Kidney (tissue), 14 donors: Measurements from ENCODE around the gene MDFIC2. TPM values are rescaled to one million over a fixed set of nuclear protein-coding genes. Genes with fewer than 3 reads are reported as not detected.

ENCODE experiments used
- DNase-seq, 5 donors: peaks; one replicate each; pipeline ENCODE4 v3.0.0-alpha.2; 2013 to 2020
- FAIRE-seq: peaks from 2 replicates; lab custom pipeline; 2012; peaks lifted over from hg19 to GRCh38; lab: Jason Lieb, UNC
- H3K27ac ChIP-seq, 2 donors: one replicate each; pipeline ENCODE4 v1.7.0; 2013; ENCODE audit warnings: low read depth in 2 of 2, low read length in 2 of 2, inconsistent platforms in 1 of 2
- H3K27me3 ChIP-seq: one replicate; pipeline ENCODE4 v1.7.1; 2013; ENCODE audit warnings: low read length, inconsistent platforms; ENCODE audit not compliant: control insufficient read depth, insufficient read depth
- H3K36me3 ChIP-seq, 3 donors: one replicate each; pipeline versions ENCODE4 v1.7.0 to v1.7.1; 2013; ENCODE audit warnings: low read length in 3 of 3, control low read depth in 1 of 3, inconsistent platforms in 1 of 3; ENCODE audit not compliant: insufficient read depth in 3 of 3, control insufficient read depth in 2 of 3
- H3K4me1 ChIP-seq, 3 donors: one replicate each; pipeline versions ENCODE4 v1.7.0 to v1.7.1; 2013; ENCODE audit warnings: low read length in 3 of 3, inconsistent platforms in 1 of 3, low read depth in 1 of 3; ENCODE audit not compliant: control insufficient read depth in 2 of 3, insufficient read depth in 2 of 3
- H3K4me3 ChIP-seq, 3 donors: one replicate each; pipeline versions ENCODE4 v1.7.0 to v1.8.1; 2013; ENCODE audit warnings: low read length in 3 of 3, control low read depth in 1 of 3, inconsistent platforms in 1 of 3
- H3K9ac ChIP-seq, 3 donors: one replicate each; pipeline versions ENCODE4 v1.7.0 to v1.7.1; 2013; ENCODE audit warnings: low read length in 3 of 3, control low read depth in 1 of 3, inconsistent platforms in 1 of 3
- H3K9me3 ChIP-seq, 3 donors: one replicate each; pipeline versions ENCODE4 v1.7.0 to v1.7.1; 2013; ENCODE audit warnings: low read length in 3 of 3, control low read depth in 1 of 3, inconsistent platforms in 1 of 3; ENCODE audit not compliant: control insufficient read depth in 2 of 3, insufficient read depth in 1 of 3
- CTCF ChIP-seq: IDR thresholded peaks from 3 replicates; pipeline ENCODE4 v1.5.1; 2012; ENCODE audit warnings: mild to moderate bottlenecking, moderate library complexity, borderline replicate concordance; ENCODE audit not compliant: insufficient read depth; ENCODE audit errors: extremely low read depth
- intact Hi-C: fragments of 100-400 bp; cut with DNase I; formaldehyde crosslinking; loops from one replicate; pipeline ENCODE4 v1.11.1; 2022
- polyA plus RNA-seq: library from polyadenylated mRNA; stranded (reverse); fragments of 350-450 nt; fragmentation: Illumina TruSeq; extraction: RNeasy Lipid Tissue Mini Kit (QIAGEN cat#74804); gene quantifications from one replicate; pipeline ENCODE4 v1.2.3, GENCODE V29; 2014; ENCODE audit warnings: low read depth, low replicate concordance; ENCODE audit not compliant: insufficient read depth
- total RNA-seq: library from RNA; stranded (reverse); fragmentation: NEBNext Ultra II Directional; extraction: Animal tissue kit (Norgen Biotek cat#: 25700); gene quantifications from one replicate; pipeline ENCODE4 v1.2.1, GENCODE V29; 2021
- donor health status: control.
- donor health status: control.
- donor health status: control.
- donor health status: control.
- donor health status: control.
- donor health status: DM: yes; HTN: yes; CAD: no.
- donor health status: Normal renal cell carcinoma (clear cell type).

Gene MDFIC2
- total and polyA plus RNA-seq, 2 donors from 2014 or later, result not detected

GRCh38 chr3:70177881-70178645, 134.4 kb downstream of the MDFIC2 start:
- no peak for TF ChIP-seq CTCF
- Histone ChIP-seq H3K27ac (no peak overlapping the region), H3K27me3 (no peaks in the 10 kb centered on the region), H3K4me1 (no peaks in the 10 kb centered on the region), H3K9me3 (no peaks in the 10 kb centered on the region), H3K4me3 (no peak overlapping the region), H3K9ac (no peak overlapping the region), H3K36me3 (no peaks in the 10 kb centered on the region)
- DNase-seq, result no peak
- intact Hi-C loops, result no loop called here
- no peak for FAIRE-seq

- Histone ChIP-seq H3K9me3 (no peaks in the 10 kb centered on the region), H3K27me3 (no peaks in the 10 kb centered on the region), H3K9ac (no peak overlapping the region), H3K27ac (no peak overlapping the region), H3K36me3 (no peaks in the 10 kb centered on the region), H3K4me3 (no peak overlapping the region), H3K4me1 (no peaks in the 10 kb centered on the region)
- intact Hi-C loops, result no loop called here
- DNase-seq (no peak), FAIRE-seq (no peak)
- TF ChIP-seq CTCF, result no peak
Observed at GRCh38 chr3:70176224-70176623, 136.2 kb downstream of the MDFIC2 start.

GRCh38 chr3:70156808-70157207, 155.6 kb downstream of the MDFIC2 start:
- no peak for FAIRE-seq
- intact Hi-C loops, result no loop called here
- H3K27ac ChIP-seq, result no peak overlapping the region
- H3K36me3 ChIP-seq, result no peaks in the 10 kb centered on the region
- H3K4me3 ChIP-seq, result no peak overlapping the region
- H3K4me1 ChIP-seq, result no peaks in the 10 kb centered on the region
- H3K27me3 ChIP-seq, result no peaks in the 10 kb centered on the region
- no peak overlapping the region for H3K9ac ChIP-seq
- H3K9me3 ChIP-seq, result no peaks in the 10 kb centered on the region
- no peak for TF ChIP-seq CTCF
- DNase-seq, result no peak

- intact Hi-C loops, result no loop called here
- Histone ChIP-seq H3K27ac (no peak overlapping the region), H3K4me1 (no peaks in the 10 kb centered on the region), H3K36me3 (no peaks in the 10 kb centered on the region), H3K9me3 (no peaks in the 10 kb centered on the region), H3K4me3 (no peak overlapping the region), H3K9ac (no peak overlapping the region), H3K27me3 (no peaks in the 10 kb centered on the region)
- DNase-seq (no peak), FAIRE-seq (no peak)
- TF ChIP-seq CTCF, result no peak
Observed at GRCh38 chr3:70150599-70150998, 161.8 kb downstream of the MDFIC2 start.
